SU-DHL-6 (cell line): ENCODE data around the gene ACTMAP.
"Not testable (repeated sequence)": the region's sequence is repeated elsewhere in the genome, so short reads cannot be mapped to it uniquely, and the experiment has no call there.

ENCODE experiments used
- CTCF ChIP-seq: fragments of 200-600 bp; sonication (generic); IDR thresholded peaks from one replicate; pipeline ENCODE4 v1.5.1; 2017; ENCODE audit warnings: antibody characterized with exemption, mild to moderate bottlenecking, low read length, moderate library complexity; ENCODE audit not compliant: insufficient read depth, poor library complexity, severe bottlenecking
- EZH2phosphoT487 ChIP-seq: fragments of 200-600 bp; sonication (generic), shearing (Covaris generic); conservative IDR thresholded peaks from 2 replicates; pipeline ENCODE4 v1.6.1; 2018; ENCODE audit warnings: mild to moderate bottlenecking, antibody characterized with exemption, low read length, moderate library complexity, mixed read lengths

- TF ChIP-seq CTCF, EZH2phosphoT487: not testable (repeated sequence)
These were observed 18.0 kb downstream of the ACTMAP start for GRCh38 chr19:40732304-40732703.
